Endodermal cell (in vitro differentiated cells): Measurements from ENCODE around the gene GRIK5. TPM values are rescaled to one million over a fixed set of nuclear protein-coding genes. Genes with fewer than 3 reads are reported as not detected.

ENCODE experiments used
- DNase-seq: peaks from one replicate; pipeline ENCODE4 v3.0.0-alpha.2; 2017
- H3K27ac ChIP-seq: 2 replicates; pipeline ENCODE4 v1.5.1; 2013; ENCODE audit warnings: mild to moderate bottlenecking, low read depth, low read length, moderate library complexity
- H3K27me3 ChIP-seq: 2 replicates; pipeline ENCODE4 v1.6.1; 2013; ENCODE audit warnings: mild to moderate bottlenecking, low read length, moderate library complexity; ENCODE audit not compliant: insufficient read depth, control insufficient read depth, poor library complexity, severe bottlenecking
- H3K36me3 ChIP-seq: 2 replicates; pipeline ENCODE4 v1.7.0; 2013; ENCODE audit warnings: mild to moderate bottlenecking, low read length, moderate library complexity; ENCODE audit not compliant: control insufficient read depth, insufficient read depth
- H3K4me1 ChIP-seq: one replicate; pipeline ENCODE4 v1.7.0; 2013; ENCODE audit warnings: low read length; ENCODE audit not compliant: control insufficient read depth, insufficient read depth
- H3K4me3 ChIP-seq: 2 replicates; pipeline ENCODE4 v1.5.1; 2013; ENCODE audit warnings: mild to moderate bottlenecking, low read length, moderate library complexity
- H3K9ac ChIP-seq: 2 replicates; pipeline ENCODE4 v1.6.1; 2013; ENCODE audit warnings: mild to moderate bottlenecking, low read length, moderate library complexity; ENCODE audit not compliant: poor library complexity, severe bottlenecking; ENCODE audit errors: extremely low read depth
- H3K9me3 ChIP-seq: 2 replicates; pipeline ENCODE4 v1.6.1; 2013; ENCODE audit warnings: mild to moderate bottlenecking, low read length, moderate library complexity; ENCODE audit not compliant: control insufficient read depth
- H3K27ac Mint-ChIP-seq: 2 replicates; pipeline ENCODE4 v1.8.0; 2020; ENCODE audit warnings: mixed read lengths
- H3K27me3 Mint-ChIP-seq: 2 replicates; pipeline ENCODE4 v1.8.0; 2021; ENCODE audit warnings: mild to moderate bottlenecking, mixed read lengths; ENCODE audit not compliant: insufficient read depth
- H3K36me3 Mint-ChIP-seq: 2 replicates; pipeline ENCODE4 v1.8.0; 2020; ENCODE audit warnings: low read depth, mixed read lengths
- H3K4me1 Mint-ChIP-seq: 2 replicates; pipeline ENCODE4 v1.8.0; 2020; ENCODE audit warnings: mixed read lengths
- H3K4me3 Mint-ChIP-seq: 2 replicates; pipeline ENCODE4 v1.8.0; 2020; ENCODE audit warnings: mild to moderate bottlenecking, moderate library complexity, mixed read lengths
- H3K9me3 Mint-ChIP-seq: 2 replicates; pipeline ENCODE4 v1.8.0; 2020; ENCODE audit warnings: mild to moderate bottlenecking, mixed read lengths
- CTCF ChIP-seq: fragments of 200-600 bp; sonication (generic); conservative IDR thresholded peaks from 2 replicates; pipeline ENCODE4 v1.5.0; 2021; ENCODE audit warnings: antibody characterized with exemption, mild to moderate bottlenecking
- WGBS, 2 experiments: methylation state at CpG; one replicate each; pipeline versions ENCODE4 v1.1.5 to v1.1.7; 2013; ENCODE audit warnings: missing lambda C conversion rate in 2 of 2, mixed read lengths in 1 of 2; ENCODE audit not compliant: insufficient coverage in 1 of 2, insufficient read length in 1 of 2; 5-methylcytosine and 5-hydroxymethylcytosine counted together
- total RNA-seq, 2 donors: library from RNA; stranded (reverse); fragmentation: NEBNext Ultra II Directional in 1 of 2; extraction: Animal tissue kit (Norgen Biotek cat#: 25700) in 1 of 2; gene quantifications; 2 replicates in 1 of 2; 3 replicates in 1 of 2; pipeline ENCODE4 v1.2.1, GENCODE V29; 2021

GRIK5 gene
- total RNA-seq, 2 donors from 2014 or later, result 21.6 to 38.7 TPM

- no peak for DNase-seq
- Mint-ChIP-seq H3K27ac (no peak overlapping the region), H3K36me3 (peaks cover 28% of the 10 kb centered on the region), H3K4me1 (no peaks in the 10 kb centered on the region), H3K27me3 (no peaks in the 10 kb centered on the region), H3K9me3 (no peaks in the 10 kb centered on the region), H3K4me3 (no peak overlapping the region)
- Histone ChIP-seq H3K36me3 (no peaks in the 10 kb centered on the region), H3K4me3 (no peak overlapping the region), H3K4me1 (no peaks in the 10 kb centered on the region), H3K27ac (no peak overlapping the region), H3K9me3 (no peaks in the 10 kb centered on the region), H3K9ac (no peak overlapping the region), H3K27me3 (no peaks in the 10 kb centered on the region)
- 93 to 97% methylated on average over 16 of the region's 16 CpGs for WGBS, 2 experiments
- TF ChIP-seq CTCF, result no peak
These were observed 7.6 kb downstream of the GRIK5 start for GRCh38 chr19:42062381-42062780.

- Mint-ChIP-seq H3K27ac (no peak overlapping the region), H3K4me3 (no peak overlapping the region), H3K9me3 (no peaks in the 10 kb centered on the region), H3K27me3 (no peaks in the 10 kb centered on the region), H3K36me3 (peaks cover 40% of the 10 kb centered on the region), H3K4me1 (no peaks in the 10 kb centered on the region)
- Histone ChIP-seq H3K9ac (no peak overlapping the region), H3K36me3 (peaks cover 6% of the 10 kb centered on the region), H3K27me3 (no peaks in the 10 kb centered on the region), H3K4me3 (no peak overlapping the region), H3K27ac (no peak overlapping the region), H3K4me1 (no peaks in the 10 kb centered on the region), H3K9me3 (no peaks in the 10 kb centered on the region)
- 94% methylated on average over 3 of the region's 3 CpGs; no CpG with 5 or more reads in 1 of the 2 experiments for WGBS, 2 experiments
- no peak for TF ChIP-seq CTCF
- no peak for DNase-seq
These were observed 9.9 kb downstream of the GRIK5 start for GRCh38 chr19:42060117-42060516.

GRCh38 chr19:42059196-42059595 is 10.8 kb downstream of the GRIK5 start:
- H3K9me3 ChIP-seq, result no peaks in the 10 kb centered on the region
- no peak for DNase-seq
- no peak for TF ChIP-seq CTCF
- H3K4me1 ChIP-seq, result no peaks in the 10 kb centered on the region
- no peak overlapping the region for H3K9ac ChIP-seq
- H3K36me3 ChIP-seq, result peaks cover 6% of the 10 kb centered on the region
- Mint-ChIP-seq H3K4me1 (no peaks in the 10 kb centered on the region), H3K27ac (no peak overlapping the region), H3K27me3 (no peaks in the 10 kb centered on the region), H3K36me3 (peaks cover 47% of the 10 kb centered on the region), H3K9me3 (no peaks in the 10 kb centered on the region), H3K4me3 (no peak overlapping the region)
- no peaks in the 10 kb centered on the region for H3K27me3 ChIP-seq
- no peak overlapping the region for H3K27ac ChIP-seq
- 93 to 98% methylated on average over 8 to 13 of the region's 13 CpGs for WGBS, 2 experiments
- no peak overlapping the region for H3K4me3 ChIP-seq
